Cortex of kidney (tissue), 1 donor: ENCODE measurements around the gene SLC35F1.

Experiments used
- DNase-seq: peaks from one replicate; lab custom pipeline; 2025; lab: John Stamatoyannopoulos, UW

The SLC35F1 gene

DNA sequence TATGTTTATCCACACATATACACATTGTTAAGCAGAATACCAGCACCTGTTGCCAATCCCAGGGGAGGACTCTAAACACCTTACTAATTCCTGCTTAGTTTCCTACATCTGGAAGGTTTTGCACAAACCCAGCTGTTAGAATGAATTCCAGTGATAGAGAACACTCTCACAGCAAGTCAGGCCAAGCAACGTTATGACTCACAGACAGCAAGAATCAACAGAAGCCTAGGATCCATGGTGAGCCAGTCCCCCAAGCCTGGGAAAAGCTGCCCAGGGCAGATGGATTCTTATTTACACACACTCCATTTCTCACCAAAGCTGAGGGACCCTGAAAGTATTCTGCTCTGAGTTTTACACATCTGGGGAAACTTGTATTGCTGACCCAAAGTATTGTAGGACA is 291.7 kb downstream of the SLC35F1 start:
- no peak for DNase-seq

- no peak for DNase-seq
Observed at GRCh38 chr6:118200160-118200559, 293.1 kb downstream of the SLC35F1 start.

DNA sequence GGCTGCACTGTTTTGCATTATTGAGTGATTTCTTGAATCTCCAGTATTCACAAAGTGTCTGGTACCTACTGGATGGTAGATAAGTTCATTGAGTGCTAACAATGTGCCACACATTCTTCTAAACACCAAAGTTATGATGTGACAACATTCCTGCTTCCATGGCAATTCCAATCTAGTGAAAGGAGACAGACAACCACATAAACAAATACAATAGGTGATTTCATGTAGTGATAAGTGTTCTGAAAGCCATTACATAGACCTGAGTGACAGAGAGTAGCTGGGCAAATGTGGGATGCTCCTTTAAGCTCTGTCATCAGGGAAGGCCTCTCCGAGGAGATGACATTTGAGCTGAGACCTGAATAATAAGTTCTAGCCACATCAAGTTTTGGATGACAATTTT is 295.5 kb downstream of the SLC35F1 start:
- no peak for DNase-seq

- no peak for DNase-seq
Observed at GRCh38 chr6:118203545-118203944, 296.5 kb downstream of the SLC35F1 start.

DNA sequence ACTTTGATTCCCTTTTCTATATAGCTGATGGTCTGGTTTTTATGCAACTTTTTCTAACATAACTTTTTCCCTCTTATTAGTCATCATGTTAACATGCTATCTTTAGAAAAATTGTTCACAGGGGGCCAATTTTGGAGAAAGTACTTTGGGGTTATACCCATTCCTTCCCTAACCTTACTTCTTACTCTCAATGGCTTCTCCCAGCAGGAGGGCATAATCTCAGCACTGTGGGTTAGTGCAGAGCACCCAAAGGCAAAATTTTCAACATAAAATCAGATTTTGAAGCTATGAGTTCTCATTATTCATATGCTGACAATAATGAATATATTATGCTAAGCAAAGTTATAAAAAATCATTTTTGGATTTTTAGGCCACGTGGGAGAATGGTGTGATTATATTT is 299.2 kb downstream of the SLC35F1 start:
- no peak for DNase-seq

GRCh38 chr6:118207947-118208346 is 300.9 kb downstream of the SLC35F1 start:
- DNase-seq, result no peak

DNA sequence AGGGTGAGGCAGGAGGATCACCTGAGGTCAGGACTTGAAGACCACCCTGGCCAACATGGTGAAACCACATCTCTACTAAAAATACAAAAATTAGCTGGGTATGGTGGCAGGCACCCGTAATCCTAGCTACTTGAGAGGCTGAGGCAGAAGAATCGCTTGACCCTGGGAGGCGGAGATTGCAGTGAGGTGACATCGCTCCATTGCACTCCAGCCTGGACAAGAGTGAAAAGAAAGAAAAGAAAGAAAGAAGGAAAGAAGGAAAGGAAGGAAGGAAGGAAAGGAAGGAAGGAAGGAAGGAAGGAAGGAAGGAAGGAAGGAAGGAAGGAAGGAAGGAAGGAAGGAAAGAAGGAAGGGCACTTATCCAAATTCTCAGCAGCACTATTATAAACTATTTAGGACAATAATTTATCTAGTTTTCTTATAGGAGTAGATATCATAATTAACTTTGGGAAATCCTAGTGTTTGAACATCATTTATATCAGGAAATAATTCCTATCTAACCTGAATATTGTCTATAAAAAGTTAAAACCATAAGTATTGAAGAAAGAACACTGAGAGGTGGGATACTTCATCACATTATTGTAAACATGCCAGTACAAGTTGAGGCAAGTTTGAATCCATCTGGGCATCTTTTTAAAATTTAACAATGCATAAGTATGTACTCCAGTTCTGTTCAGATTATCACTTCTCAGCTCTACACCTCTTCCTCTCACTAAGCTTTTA is 305.5 kb downstream of the SLC35F1 start:
- no peak for DNase-seq

GRCh38 chr6:118215269-118215668 is 308.2 kb downstream of the SLC35F1 start:
- DNase-seq, result no peak

DNA sequence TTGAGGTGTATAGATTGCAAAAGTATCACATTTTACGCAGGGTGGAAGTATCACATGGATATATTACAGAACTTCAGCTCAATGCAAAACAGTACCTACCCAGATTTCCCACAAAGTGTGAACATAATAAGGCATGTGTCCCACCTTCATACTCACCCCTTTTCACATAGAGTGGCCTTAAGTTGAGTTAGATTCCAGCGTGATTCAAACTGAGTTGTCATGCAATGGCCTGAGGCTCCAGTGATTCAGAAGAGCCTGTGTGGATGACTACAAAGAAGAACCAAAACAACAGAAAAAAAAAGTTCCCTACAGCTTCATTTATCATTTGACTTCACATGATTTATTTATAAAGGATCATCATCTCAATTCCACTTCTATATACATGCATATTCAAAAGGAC is 309.7 kb downstream of the SLC35F1 start:
- no peak for DNase-seq

- DNase-seq, result no peak
Observed at GRCh38 chr6:118218156-118218555, 311.1 kb downstream of the SLC35F1 start.

DNA sequence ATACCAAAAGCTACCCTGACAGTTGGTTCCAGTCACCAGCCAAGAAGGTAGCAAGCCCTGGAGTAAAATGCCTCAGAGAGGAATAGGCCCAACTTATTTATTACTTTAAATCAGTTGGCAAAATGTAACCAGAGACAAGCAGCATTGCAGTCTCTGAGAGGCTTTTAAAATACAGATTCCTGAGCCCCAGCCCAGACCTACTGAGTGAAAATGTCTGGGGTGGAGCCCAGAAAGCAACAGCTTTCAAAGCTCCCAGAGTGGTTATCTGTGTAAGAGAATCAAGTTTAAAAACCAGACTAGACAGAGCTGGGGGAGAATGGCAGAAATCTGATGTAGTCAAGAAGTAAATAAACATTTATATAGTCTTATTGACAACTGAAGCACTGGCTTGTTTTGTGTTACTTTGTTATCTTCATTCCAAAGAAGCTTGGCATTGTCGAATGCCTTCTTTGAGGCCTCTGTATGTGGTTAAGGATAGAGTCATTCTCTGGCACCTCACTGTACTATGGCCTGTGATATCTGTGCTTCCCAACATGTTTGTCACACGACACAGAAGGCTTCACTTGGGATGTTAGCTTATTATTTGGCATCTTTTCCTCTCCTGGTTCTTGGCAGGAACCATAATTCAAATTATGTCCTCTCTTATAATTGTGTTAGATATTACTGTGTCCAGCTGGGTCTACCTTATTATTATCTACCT is 313.5 kb downstream of the SLC35F1 start:
- DNase-seq, result no peak

DNA sequence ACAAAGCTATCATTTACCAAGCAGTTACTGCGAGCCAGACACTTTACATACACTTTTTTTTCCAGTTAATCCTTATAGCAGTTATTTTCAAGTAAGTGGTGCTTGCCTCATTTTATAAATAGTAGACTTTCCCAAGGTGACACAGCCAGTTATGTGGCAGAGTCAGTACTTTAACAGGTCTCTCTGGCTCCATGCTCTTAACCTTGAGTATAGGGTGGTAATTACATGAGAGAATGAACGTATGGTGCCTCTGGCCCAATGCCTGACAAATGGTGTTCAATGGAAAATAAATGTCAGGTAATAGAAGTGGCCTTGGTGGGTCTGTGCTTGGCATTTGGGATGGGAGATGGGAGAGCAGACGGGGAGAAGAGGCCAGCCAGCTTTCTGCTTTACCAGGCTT is 316.3 kb downstream of the SLC35F1 start:
- no peak for DNase-seq

- DNase-seq, result no peak
Observed at GRCh38 chr6:118228886-118229285, 321.8 kb downstream of the SLC35F1 start.

DNA sequence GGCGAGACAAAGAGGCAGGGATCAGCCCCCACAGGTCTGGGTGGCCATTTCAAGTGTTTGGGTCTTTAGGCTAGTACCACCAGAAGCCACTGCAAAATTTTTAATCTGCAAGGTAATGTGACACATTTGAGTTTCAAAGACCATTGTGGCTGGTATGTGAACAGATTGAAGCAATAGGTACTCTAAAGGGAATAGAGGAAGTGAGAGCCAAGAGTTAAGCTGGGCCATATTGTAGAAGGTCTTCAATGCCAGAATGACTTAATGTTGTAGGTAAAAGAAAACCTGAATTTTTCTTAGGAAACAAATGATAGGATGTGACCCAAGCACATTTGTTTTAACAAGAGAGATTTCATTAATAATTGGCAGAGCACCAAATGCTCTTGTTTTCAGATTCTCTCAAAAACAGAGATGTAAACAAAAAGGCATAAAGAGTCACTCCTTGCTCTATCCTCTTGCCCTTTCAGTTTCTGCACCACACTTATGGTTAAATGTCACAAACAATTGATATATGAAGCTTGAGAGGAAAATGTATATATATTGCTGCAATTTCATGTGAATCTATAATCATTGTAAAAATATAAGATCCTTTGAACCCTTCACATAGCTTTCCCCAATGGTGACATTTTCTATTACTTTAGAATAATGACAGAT is 333.9 kb downstream of the SLC35F1 start:
- no peak for DNase-seq

GRCh38 chr6:118246406-118246805 is 339.3 kb downstream of the SLC35F1 start:
- no peak for DNase-seq

DNA sequence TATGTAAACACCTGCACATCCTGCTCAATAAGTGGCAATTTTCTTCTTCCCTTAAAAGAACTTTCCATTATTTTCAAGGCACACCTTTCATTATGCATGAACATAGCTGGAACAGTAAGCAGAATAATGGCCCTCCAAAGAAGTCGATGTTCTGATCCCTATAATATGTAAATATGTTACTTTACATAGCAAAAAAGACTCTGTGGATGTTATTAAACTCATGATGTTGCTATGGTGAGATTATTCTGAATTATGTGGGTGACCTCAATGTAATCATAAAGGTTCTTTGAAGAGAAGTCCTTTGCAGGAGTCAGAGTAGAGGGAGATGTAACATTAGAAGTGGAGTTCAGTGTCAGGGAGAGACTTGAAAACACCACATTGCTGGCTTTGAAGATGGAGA is 341.1 kb downstream of the SLC35F1 start:
- DNase-seq, result no peak

GRCh38 chr6:118249680-118250079 is 342.6 kb downstream of the SLC35F1 start:
- no peak for DNase-seq

- no peak for DNase-seq
Observed at GRCh38 chr6:118252474-118252873, 345.4 kb downstream of the SLC35F1 start.

DNA sequence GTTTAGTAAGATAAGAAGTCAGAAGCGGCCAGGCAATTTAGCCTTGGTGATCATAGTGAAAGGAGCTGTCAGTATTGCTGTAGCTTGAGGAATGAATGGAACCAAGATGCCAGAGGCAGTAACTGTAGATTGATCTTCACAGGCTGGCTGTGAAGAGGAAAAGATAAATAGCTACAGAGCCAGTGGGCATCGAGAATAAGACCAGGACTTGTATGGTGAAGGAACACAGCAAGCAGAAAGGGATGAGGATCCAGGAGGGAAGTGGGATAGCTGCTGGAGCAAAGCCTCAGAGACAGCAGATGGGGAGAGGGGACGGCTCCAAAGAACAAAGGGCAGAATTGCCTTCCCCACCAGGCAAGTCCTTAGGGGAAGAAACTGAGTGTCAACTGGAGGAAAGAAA is 346.7 kb downstream of the SLC35F1 start:
- DNase-seq, result no peak

GRCh38 chr6:118260833-118261232 is 353.8 kb downstream of the SLC35F1 start:
- DNase-seq, result no peak

DNA sequence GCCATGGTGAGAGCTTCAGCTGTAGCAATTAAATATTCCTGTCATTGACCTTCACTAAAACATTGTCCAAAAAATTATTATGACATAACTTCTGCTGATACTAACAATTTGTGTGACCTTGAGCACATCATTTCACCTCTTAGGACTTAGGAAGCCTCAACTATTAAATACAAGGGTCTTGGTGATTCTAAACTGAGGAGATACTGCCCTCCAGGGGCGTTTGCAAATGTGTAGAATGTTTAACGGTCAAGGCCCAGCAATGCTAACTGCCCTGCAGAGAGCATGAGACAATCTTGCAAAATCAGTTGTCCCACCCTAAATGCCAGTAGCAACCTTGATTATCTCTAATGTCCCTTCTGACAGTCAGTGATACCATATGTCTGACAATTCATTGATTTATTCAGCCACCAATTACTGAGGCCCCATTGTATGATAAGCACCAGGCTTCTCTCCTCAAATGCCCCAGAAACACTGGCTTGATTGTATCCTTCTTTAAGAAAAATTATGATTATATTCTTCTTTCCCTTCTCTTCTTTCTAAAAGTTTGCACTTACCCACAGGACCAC is 356.9 kb downstream of the SLC35F1 start:
- no peak for DNase-seq

DNA sequence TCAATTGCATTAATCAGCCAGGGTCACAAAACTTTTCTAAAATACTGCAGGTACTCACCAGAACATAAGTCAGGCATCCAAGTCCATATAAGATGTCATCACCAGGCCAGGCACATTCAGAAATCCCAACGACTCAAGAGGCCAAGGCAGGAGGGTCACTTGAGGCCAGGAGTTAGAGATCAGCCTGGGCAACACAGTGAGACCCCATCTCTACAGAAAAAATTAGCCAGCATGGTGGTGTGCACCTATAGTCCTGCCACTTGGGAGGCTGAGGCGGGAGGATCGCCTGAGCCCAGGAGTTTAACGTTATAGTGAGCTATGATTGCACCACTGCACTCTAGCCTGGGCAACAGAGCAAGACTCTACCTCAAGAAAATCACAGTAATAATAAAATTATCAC is 362.6 kb downstream of the SLC35F1 start:
- DNase-seq, result no peak

GRCh38 chr6:118277631-118278030 is 370.6 kb downstream of the SLC35F1 start:
- DNase-seq, result no peak
